Activated CD4-positive, alpha-beta T cell treated with anti-CD3 and anti-CD28 coated beads for 24 hours (primary cell): ENCODE measurements around the gene KCTD10.
"Not testable (repeated sequence)": the region's sequence is repeated elsewhere in the genome, so short reads cannot be mapped to it uniquely, and the experiment has no call there.

Experiments used
- DNase-seq, 2 donors: peaks; one replicate each; pipeline ENCODE4 v3.0.0-alpha.2; 2020; ENCODE audit warnings: low read depth in 2 of 2

Gene KCTD10

GRCh38 chr12:109421355-109422087 lies 55.6 kb downstream of the KCTD10 start:
- no peak for DNase-seq

GRCh38 chr12:109418848-109419480 lies 58.1 kb downstream of the KCTD10 start:
- no peak for DNase-seq

- DNase-seq = not testable (repeated sequence)
Measured at GRCh38 chr12:109406147-109406546, 71.0 kb downstream of the KCTD10 start.

DNA sequence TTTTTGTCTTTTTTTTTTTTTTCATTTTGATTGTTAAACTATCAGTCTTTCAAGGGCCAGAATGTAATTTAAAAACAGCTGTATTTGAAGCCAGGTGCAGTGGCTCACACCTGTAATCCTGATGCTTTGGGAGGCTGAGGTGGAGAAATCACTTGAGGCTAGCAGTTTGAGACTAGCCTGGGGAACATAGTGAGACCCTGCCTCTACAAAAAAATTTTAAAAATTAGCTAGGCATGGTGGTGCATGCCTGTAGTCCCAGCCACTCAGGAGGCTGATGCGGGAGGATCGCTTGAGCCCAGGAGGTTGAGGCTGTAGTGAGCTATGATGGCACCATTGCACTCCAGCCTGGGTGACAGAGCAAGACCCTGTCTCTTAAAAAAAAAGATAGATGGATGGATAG lies 72.3 kb downstream of the KCTD10 start:
- DNase-seq = not testable (repeated sequence)
